Motor neuron (in vitro differentiated cells): ENCODE results near the gene AMPD2. TPM values are rescaled to one million over a fixed set of nuclear protein-coding genes. Genes with fewer than 3 reads are reported as not detected.

Source experiments
- ATAC-seq, 8 experiments: fragments of 200-7000 bp; cut with Tn5 transposase; replicated peaks in 6 of 8; 2 replicates each; pipeline ENCODE4 v1.8.0; 2021; ENCODE audit warnings: mild to moderate bottlenecking in 8 of 8, moderate library complexity in 8 of 8
- H3K27ac ChIP-seq, 2 donors: fragments of 250-450 bp; sonication (Bioruptor Pico); 2 replicates each; pipeline ENCODE4 v1.9.0; 2021; ENCODE audit warnings: antibody characterized with exemption in 2 of 2, mild to moderate bottlenecking in 2 of 2, moderate library complexity in 1 of 2
- H3K4me1 ChIP-seq, 2 donors: fragments of 250-450 bp; sonication (Bioruptor Pico); replicated peaks in 1 of 2; 2 replicates each; pipeline ENCODE4 v1.6.1; 2021; ENCODE audit warnings: antibody characterized with exemption in 2 of 2, mild to moderate bottlenecking in 2 of 2, moderate library complexity in 1 of 2
- H3K4me3 ChIP-seq, 5 donors: fragments of 250-450 bp; sonication (Bioruptor Pico); 2 replicates each; pipeline ENCODE4 v1.9.0; 2021; ENCODE audit warnings: antibody characterized with exemption in 5 of 5, mild to moderate bottlenecking in 5 of 5, moderate library complexity in 4 of 5
- WGBS, 10 experiments: fragments of 450-650 bp; shearing (Covaris generic); methylation state at CpG; one replicate each; pipeline ENCODE4 v1.0.0; 2022; 5-methylcytosine and 5-hydroxymethylcytosine counted together
- in situ Hi-C, 9 experiments: fragments of 400-800 bp; cut with MboI; loops; one replicate each; pipeline ENCODE4 v1.15.0; 2021; ENCODE audit warnings: low sequenced_read_pairs in 9 of 9, low pct_unique_long_range_greater_than_20kb in 2 of 9; ENCODE audit not compliant: unreplicated experiment in 9 of 9
- total RNA-seq, 8 experiments: library from RNA; unstranded; fragments of 300-600 nt; gene quantifications; 2 replicates each; pipeline versions ENCODE4 v1.2.3 to v1.2.4, GENCODE V29; 2022

The AMPD2 gene
- total RNA-seq, 8 experiments from 2014 or later, result 46.3 to 100 (median 61.3) TPM

- Histone ChIP-seq H3K4me3 (no peak overlapping the region), H3K4me1 (peaks cover 0 to 3% of the 10 kb centered on the region in 2 donors), H3K27ac (no peak overlapping the region)
- no peak for ATAC-seq
- in situ Hi-C loops, result loop anchor here in 6 of 9 experiments (10.0 to 25.0 kb wide), 5 partner anchors 93 to 343 kb away; partner anchors contain the start of genes AHCYL1 (in 3 of the 6), EPS8L3 (in 1 of the 6) and GSTM3 (in 1 of the 6)
- 70 to 95% (median 73%) methylated on average over 2 to 6 of the region's 10 CpGs; no CpG with 5 or more reads in 7 of the 10 experiments for WGBS, 10 experiments
Observed at GRCh38 chr1:109644670-109645069, 25.0 kb downstream of the AMPD2 start.

DNA sequence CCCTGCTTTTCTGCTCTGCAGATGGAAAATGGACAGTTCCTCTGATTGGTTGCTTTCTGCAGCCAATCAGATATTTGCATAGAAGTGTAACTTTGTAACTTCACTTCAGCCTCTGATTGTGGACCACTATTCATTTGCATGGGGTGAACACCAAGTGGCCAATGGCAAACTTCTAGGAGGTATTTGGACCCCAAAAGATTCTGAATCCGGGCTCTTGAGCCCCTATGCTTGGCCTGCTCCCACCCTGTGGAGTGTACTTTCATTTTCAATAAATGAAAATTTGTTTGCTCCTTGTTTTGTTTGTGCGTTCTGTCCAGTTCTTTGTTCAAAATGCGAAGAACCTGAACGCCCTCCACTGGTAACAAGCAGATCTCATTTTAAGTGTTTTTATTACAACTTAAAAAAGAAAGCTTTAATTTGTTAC, 29.9 kb downstream of the AMPD2 start:
- Histone ChIP-seq H3K4me1 (peaks cover 5 to 21% of the 10 kb centered on the region in 2 donors), H3K27ac (no peak overlapping the region), H3K4me3 (no peak overlapping the region)
- WGBS, 10 experiments, result 0 to 97% (median 50%) methylated on average over 1 to 4 of the region's 4 CpGs; no CpG with 5 or more reads in 1 of the 10 experiments
- in situ Hi-C loops, result loop anchor here in 6 of 9 experiments (10.0 to 25.0 kb wide), 5 partner anchors 88 to 338 kb away; partner anchors contain the start of genes AHCYL1 (in 3 of the 6), EPS8L3 (in 1 of the 6) and GSTM3 (in 1 of the 6)
- peak in 3 of 8 experiments; percentile 85 to 93 (median 86) for ATAC-seq

GRCh38 chr1:109650609-109651008, 31.0 kb downstream of the AMPD2 start:
- Histone ChIP-seq H3K4me1 (peaks cover 5 to 22% of the 10 kb centered on the region in 2 donors), H3K4me3 (no peak overlapping the region), H3K27ac (no peak overlapping the region)
- in situ Hi-C loops, result loop anchor here in 2 of 9 experiments (10.0 to 25.0 kb wide), 2 partner anchors 112 to 334 kb away; partner anchors contain the start of genes AHCYL1 (in 1 of the 2) and EPS8L3 (in 1 of the 2)
- WGBS, 10 experiments, result 46 to 100% (median 92%) methylated on average over 2 to 3 of the region's 3 CpGs
- no peak for ATAC-seq

- H3K4me3 ChIP-seq, result no peak overlapping the region
- WGBS, 10 experiments, result 42 to 100% (median 72%) methylated on average over 1 to 2 of the region's 2 CpGs
- ATAC-seq, result no peak
- in situ Hi-C loops, result loop anchor here in 2 of 9 experiments (10.0 to 25.0 kb wide), 2 partner anchors 110 to 332 kb away; partner anchors contain the start of genes AHCYL1 (in 1 of the 2) and EPS8L3 (in 1 of the 2)
- H3K27ac ChIP-seq, result no peak overlapping the region
- H3K4me1 ChIP-seq, result peaks cover 10 to 22% of the 10 kb centered on the region in 2 donors
Observed at GRCh38 chr1:109652402-109652801, 32.8 kb downstream of the AMPD2 start.

GRCh38 chr1:109653306-109653705, 33.7 kb downstream of the AMPD2 start:
- ATAC-seq, result peak in 5 of 8 experiments; percentile 18 to 64 (median 35)
- Histone ChIP-seq H3K27ac (no peak overlapping the region), H3K4me3 (no peak overlapping the region), H3K4me1 (peaks cover 15 to 26% of the 10 kb centered on the region in 2 donors)
- 0 to 38% (median 2%) methylated on average over 1 to 2 of the region's 2 CpGs for WGBS, 10 experiments
- in situ Hi-C loops, result loop anchor here in 2 of 9 experiments (10.0 to 25.0 kb wide), 2 partner anchors 109 to 331 kb away; partner anchors contain the start of genes AHCYL1 (in 1 of the 2) and EPS8L3 (in 1 of the 2)

DNA sequence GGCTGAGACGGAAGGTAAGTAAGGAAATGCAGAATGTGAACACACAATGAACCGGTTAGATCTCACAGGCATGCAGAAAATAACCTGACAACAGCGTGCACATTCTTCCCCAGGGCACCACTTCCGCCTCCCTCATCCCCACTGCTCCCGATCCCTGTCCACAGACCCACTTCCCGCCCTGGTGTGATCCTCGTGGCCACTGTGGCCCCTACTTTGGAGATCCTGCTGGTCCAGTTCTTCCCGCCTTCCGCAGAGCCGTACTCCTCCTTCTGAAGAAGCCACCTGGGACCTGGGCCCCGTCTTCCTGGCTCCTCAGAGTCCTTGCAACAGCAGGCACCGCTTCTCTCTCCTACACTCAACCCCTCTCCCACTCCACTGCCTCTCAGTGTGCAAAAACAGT, 34.9 kb downstream of the AMPD2 start:
- ATAC-seq, result no peak
- Histone ChIP-seq H3K27ac (no peak overlapping the region), H3K4me1 (peaks cover 19 to 30% of the 10 kb centered on the region in 2 donors), H3K4me3 (no peak overlapping the region)
- in situ Hi-C loops, result loop anchor here in 2 of 9 experiments (10.0 to 25.0 kb wide), 2 partner anchors 108 to 330 kb away; partner anchors contain the start of genes AHCYL1 (in 1 of the 2) and EPS8L3 (in 1 of the 2)
- WGBS, 10 experiments, result 67 to 100% (median 88%) methylated on average over 1 to 10 of the region's 12 CpGs; no CpG with 5 or more reads in 2 of the 10 experiments

- no peak within 1 kb of the TSS for H3K27ac ChIP-seq
- H3K4me3 ChIP-seq, result peak within 1 kb of the TSS; percentile 33 to 52 (median 43)
- WGBS, 10 experiments, result 0 to 40% (median 6%) methylated on average over 2 to 37 of the region's 54 CpGs; no CpG with 5 or more reads in 3 of the 10 experiments
- in situ Hi-C loops, result loop anchor here in 2 of 9 experiments (10.0 to 25.0 kb wide), 2 partner anchors 106 to 329 kb away; partner anchors contain the start of genes AHCYL1 (in 1 of the 2) and EPS8L3 (in 1 of the 2)
- ATAC-seq, result peak; percentile 87 to 97 (median 91)
- peaks cover 19 to 37% of the 10 kb centered on the region in 2 donors for H3K4me1 ChIP-seq
Observed at GRCh38 chr1:109655615-109656519, 36.2 kb downstream of the AMPD2 start, which contains the start of gene GSTM4. GSTM4 (plus strand) TSS chr1:109656099; CDS start chr1:109656390, 291 bp downstream.

DNA sequence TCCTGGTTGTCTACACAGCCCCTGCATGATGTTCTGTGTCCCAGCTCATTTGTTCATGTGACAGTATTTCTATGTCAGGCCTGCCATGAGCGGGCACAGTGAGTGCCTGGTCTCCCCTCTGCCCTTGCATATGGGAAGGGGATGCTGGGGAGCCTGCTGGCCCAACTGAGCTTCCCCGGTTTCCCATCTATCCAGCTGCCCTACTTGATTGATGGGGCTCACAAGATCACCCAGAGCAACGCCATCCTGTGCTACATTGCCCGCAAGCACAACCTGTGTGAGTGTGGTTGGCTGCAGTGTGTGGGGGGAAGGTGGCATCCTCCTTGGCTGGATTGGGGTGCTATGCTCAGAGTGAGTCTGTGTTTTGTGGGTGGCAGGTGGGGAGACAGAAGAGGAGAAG, 37.8 kb downstream of the AMPD2 start:
- in situ Hi-C loops, result loop anchor here in 2 of 9 experiments (10.0 to 25.0 kb wide), 2 partner anchors 105 to 327 kb away; partner anchors contain the start of genes AHCYL1 (in 1 of the 2) and EPS8L3 (in 1 of the 2)
- no peak for ATAC-seq
- no peak overlapping the region for H3K27ac ChIP-seq
- peaks cover 19 to 34% of the 10 kb centered on the region in 2 donors for H3K4me1 ChIP-seq
- WGBS, 10 experiments, result 65 to 94% (median 80%) methylated on average over 1 to 3 of the region's 4 CpGs; no CpG with 5 or more reads in 6 of the 10 experiments
- no peak overlapping the region for H3K4me3 ChIP-seq

DNA sequence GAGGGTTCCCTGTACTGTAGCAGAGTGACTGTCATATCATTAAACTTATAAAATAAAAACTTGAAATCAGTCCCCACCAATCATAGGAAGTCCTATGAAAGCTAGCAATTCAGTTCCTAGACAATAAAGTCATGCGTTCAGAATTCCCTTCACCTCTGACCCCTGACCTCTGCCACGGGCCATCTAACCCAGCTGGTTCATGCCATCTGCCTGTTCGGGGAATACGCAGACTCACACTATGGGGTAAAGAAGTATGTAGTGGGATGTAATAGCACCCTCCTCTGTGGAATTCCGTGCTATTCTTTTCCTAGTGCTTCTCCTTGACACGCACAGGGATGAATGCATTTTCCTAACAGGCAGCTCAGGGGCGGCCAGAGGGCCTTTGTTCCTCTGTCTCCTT, 38.3 kb downstream of the AMPD2 start:
- WGBS, 10 experiments, result 40 to 94% (median 73%) methylated on average over 1 to 7 of the region's 7 CpGs; no CpG with 5 or more reads in 2 of the 10 experiments
- Histone ChIP-seq H3K27ac (no peak overlapping the region), H3K4me3 (no peak overlapping the region), H3K4me1 (peaks cover 19 to 28% of the 10 kb centered on the region in 2 donors)
- in situ Hi-C loops, result loop anchor here in 2 of 9 experiments (10.0 to 25.0 kb wide), 2 partner anchors 104 to 327 kb away; partner anchors contain the start of genes AHCYL1 (in 1 of the 2) and EPS8L3 (in 1 of the 2)
- ATAC-seq, result no peak

DNA sequence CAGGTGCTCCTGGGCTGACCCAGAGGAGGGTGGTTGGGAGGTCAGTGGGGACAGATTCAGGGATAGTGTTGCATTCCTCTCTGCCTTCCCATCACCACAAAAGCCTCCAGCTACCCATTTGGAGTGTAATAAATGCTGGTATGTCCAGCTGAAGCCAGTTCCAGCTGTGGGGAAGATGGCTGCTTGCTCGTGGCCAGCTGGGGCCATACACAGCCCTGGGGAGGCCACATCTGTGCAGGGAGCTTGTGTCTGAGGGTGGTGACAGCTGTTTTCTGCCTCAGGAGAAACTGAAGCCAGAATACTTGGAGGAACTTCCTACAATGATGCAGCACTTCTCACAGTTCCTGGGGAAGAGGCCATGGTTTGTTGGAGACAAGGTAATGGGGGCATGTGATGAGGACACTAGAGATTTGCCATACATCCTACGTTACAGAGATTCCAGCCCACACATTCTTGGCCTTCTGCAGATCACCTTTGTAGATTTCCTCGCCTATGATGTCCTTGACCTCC, 39.0 kb downstream of the AMPD2 start:
- Histone ChIP-seq H3K4me1 (peaks cover 16 to 22% of the 10 kb centered on the region in 2 donors), H3K27ac (no peak overlapping the region), H3K4me3 (no peak overlapping the region)
- in situ Hi-C loops, result loop anchor here in 2 of 9 experiments (10.0 to 25.0 kb wide), 2 partner anchors 104 to 326 kb away; partner anchors contain the start of genes AHCYL1 (in 1 of the 2) and EPS8L3 (in 1 of the 2)
- ATAC-seq, result peak in 2 of 8 experiments; percentile 5 to 15
- WGBS, 10 experiments, result 50 to 83% (median 51%) methylated on average over 1 to 3 of the region's 3 CpGs; no CpG with 5 or more reads in 7 of the 10 experiments

GRCh38 chr1:109659145-109659544, 39.5 kb downstream of the AMPD2 start:
- in situ Hi-C loops, result loop anchor here in 2 of 9 experiments (10.0 to 25.0 kb wide), 2 partner anchors 103 to 326 kb away; partner anchors contain the start of genes AHCYL1 (in 1 of the 2) and EPS8L3 (in 1 of the 2)
- no peak for ATAC-seq
- 30 to 100% (median 100%) methylated on average over 1 to 2 of the region's 2 CpGs; no CpG with 5 or more reads in 3 of the 10 experiments for WGBS, 10 experiments
- H3K4me1 ChIP-seq, result peaks cover 14 to 20% of the 10 kb centered on the region in 2 donors
- H3K4me3 ChIP-seq, result no peak overlapping the region
- H3K27ac ChIP-seq, result no peak overlapping the region
